Cardiac fibroblast (primary cell): ENCODE measurements around the gene DDX51.

Source experiments
- DNase-seq, 2 donors: peaks; one replicate each; pipeline versions ENCODE4 v3.0.0 to v3.0.0-alpha.2; 2010; ENCODE audit warnings: low read depth in 2 of 2
- H3K4me3 ChIP-seq, 2 donors: replicated peaks in 1 of 2; 1 replicate in 1 of 2; 2 replicates in 1 of 2; pipeline ENCODE4 v1.5.1; 2011; ENCODE audit warnings: low read depth in 2 of 2, low read length in 2 of 2, mild to moderate bottlenecking in 2 of 2, moderate library complexity in 1 of 2
- TF ChIP-seq, protein P1 (sequence below): IDR thresholded peaks from one replicate; pipeline ENCODE4 v1.5.1; 2011; ENCODE audit warnings: low read depth, mild to moderate bottlenecking, low read length, inconsistent platforms

DDX51 gene

GRCh38 chr12:132173135-132174014 lies 29.3 kb upstream of the DDX51 start:
- no peak for DNase-seq
- TF ChIP-seq, protein P1, sequence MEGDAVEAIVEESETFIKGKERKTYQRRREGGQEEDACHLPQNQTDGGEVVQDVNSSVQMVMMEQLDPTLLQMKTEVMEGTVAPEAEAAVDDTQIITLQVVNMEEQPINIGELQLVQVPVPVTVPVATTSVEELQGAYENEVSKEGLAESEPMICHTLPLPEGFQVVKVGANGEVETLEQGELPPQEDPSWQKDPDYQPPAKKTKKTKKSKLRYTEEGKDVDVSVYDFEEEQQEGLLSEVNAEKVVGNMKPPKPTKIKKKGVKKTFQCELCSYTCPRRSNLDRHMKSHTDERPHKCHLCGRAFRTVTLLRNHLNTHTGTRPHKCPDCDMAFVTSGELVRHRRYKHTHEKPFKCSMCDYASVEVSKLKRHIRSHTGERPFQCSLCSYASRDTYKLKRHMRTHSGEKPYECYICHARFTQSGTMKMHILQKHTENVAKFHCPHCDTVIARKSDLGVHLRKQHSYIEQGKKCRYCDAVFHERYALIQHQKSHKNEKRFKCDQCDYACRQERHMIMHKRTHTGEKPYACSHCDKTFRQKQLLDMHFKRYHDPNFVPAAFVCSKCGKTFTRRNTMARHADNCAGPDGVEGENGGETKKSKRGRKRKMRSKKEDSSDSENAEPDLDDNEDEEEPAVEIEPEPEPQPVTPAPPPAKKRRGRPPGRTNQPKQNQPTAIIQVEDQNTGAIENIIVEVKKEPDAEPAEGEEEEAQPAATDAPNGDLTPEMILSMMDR: no peak
- H3K4me3 ChIP-seq: no peak overlapping the region

DNA sequence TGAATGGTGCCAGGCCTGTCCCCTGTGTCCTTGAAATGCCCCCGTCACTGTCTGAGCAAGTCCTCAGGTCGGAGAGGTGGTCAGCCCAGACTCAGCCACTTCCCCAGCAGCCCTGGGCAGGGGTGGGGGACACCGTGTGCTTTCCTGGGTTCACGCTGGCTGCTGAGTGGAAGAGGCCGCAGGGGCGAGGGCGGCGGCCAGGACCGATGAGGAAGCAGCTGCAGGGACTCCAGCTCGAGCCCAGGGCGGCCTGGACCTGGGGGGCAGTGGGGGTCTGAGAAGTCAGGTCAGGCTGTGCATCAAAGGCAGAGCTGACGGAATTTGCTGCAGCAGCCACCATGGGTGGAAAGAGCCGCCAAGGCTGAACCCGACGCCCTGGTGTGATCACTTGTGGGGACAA lies 28.5 kb upstream of the DDX51 start:
- no peak overlapping the region for H3K4me3 ChIP-seq
- DNase-seq: no peak
- TF ChIP-seq, protein P1: no peak

- TF ChIP-seq, protein P1: no peak
- H3K4me3 ChIP-seq: no peak overlapping the region
- no peak for DNase-seq
Measured at GRCh38 chr12:132171968-132172521, 27.9 kb upstream of the DDX51 start.

DNA sequence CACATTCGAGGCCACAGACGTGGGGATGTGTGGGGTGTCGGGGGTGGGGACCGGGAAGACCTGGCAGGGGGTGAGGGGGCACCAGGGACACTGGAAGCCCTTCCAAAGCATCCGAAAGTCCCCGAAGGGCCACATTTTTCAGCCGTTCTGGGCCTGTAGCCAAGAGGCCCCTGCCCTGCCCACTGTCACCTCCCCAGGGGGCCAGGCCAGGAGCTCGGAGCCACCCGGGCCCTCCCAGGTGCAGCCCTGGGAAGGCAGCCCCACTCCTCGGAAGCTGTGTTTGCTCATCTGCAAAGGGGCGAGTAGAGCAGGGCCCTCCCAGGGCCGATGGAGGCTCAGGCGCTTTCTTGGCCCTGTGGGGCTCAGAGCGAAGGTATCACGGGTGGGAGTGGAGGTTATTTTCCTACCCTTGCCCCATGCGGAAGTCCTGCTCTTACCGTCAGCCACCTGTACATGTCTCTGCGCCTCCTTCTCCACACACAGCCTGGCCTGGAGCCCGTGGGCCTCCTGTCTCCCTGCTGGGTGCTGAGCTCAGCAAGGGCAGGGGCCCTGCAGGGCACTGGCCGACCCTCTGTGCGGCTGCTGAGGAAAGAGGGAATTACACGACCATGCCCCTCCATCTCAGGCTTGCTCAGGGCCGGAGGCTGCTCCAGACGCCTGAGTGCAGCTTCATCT lies 27.3 kb upstream of the DDX51 start:
- H3K4me3 ChIP-seq: no peak overlapping the region
- no peak for DNase-seq
- TF ChIP-seq, protein P1: no peak

DNA sequence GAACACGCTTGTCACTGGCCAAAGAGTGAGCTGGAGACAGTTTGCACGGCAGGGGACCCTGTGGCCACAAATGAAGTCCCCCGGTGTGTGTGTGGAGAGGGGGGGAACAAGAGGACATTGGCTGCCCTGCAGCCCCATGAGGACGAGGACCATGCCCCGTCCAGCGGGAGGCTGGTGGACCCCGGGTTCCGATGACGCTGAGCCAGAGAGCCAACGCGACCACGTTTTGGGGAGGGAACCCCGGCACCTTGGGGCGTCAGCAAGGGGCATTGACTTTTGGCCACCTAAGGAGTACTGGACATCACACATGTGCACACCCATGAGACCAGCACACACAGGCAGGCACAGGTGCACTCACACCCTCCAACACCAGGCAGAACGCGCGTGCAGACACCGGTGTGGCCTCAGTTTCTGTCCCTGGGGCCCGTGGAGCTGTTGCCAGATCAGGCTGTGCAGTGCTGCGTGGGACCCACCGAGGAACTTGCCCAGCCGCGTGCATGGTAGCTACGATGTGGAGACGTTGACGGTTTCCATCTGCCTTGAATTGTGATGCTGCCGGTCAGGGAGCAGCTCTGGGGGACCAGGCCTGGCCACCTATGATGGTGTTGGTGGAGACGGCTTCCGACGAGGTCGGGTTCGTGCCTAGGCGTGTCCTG lies 26.6 kb upstream of the DDX51 start:
- TF ChIP-seq, protein P1: no peak
- H3K4me3 ChIP-seq: no peak overlapping the region
- no peak for DNase-seq

GRCh38 chr12:132170094-132170636 lies 26.0 kb upstream of the DDX51 start:
- TF ChIP-seq, protein P1: no peak
- H3K4me3 ChIP-seq: no peak overlapping the region
- DNase-seq: peak; percentile 47 to 74
